WTC11 (cell line): ENCODE measurements around the gene DISC1.
"Not testable (repeated sequence)": the region's sequence is repeated elsewhere in the genome, so short reads cannot be mapped to it uniquely, and the experiment has no call there.

ENCODE experiments used
- CREB1 ChIP-seq: sonication (generic); formaldehyde crosslinking; IDR thresholded peaks from 2 replicates; pipeline ENCODE4 v1.8.0; 2023; ENCODE audit warnings: mild to moderate bottlenecking, missing genetic modification reagents
- ESRRA ChIP-seq: sonication (generic); formaldehyde crosslinking; IDR thresholded peaks from 2 replicates; pipeline ENCODE4 v1.8.1; 2022; ENCODE audit warnings: mild to moderate bottlenecking, missing genetic modification reagents, borderline replicate concordance
- ETV6 ChIP-seq: sonication (generic); formaldehyde crosslinking; IDR thresholded peaks from 2 replicates; pipeline ENCODE4 v1.8.1; 2022; ENCODE audit warnings: mild to moderate bottlenecking, missing genetic modification reagents
- MYBL2 ChIP-seq: sonication (generic); formaldehyde crosslinking; IDR thresholded peaks from 2 replicates; pipeline ENCODE4 v1.8.1; 2023; ENCODE audit warnings: mild to moderate bottlenecking, moderate library complexity, missing genetic modification reagents
- RELA ChIP-seq: sonication (generic); formaldehyde crosslinking; IDR thresholded peaks from 2 replicates; pipeline ENCODE4 v1.8.1; 2022; ENCODE audit warnings: missing genetic modification reagents, mild to moderate bottlenecking, borderline replicate concordance
- TF ChIP-seq, protein P1 (sequence below): fragments of 200-600 bp; IDR thresholded peaks from 2 replicates; pipeline ENCODE4 v1.8.0; 2022; ENCODE audit warnings: antibody characterized with exemption
- TF ChIP-seq, protein P2 (sequence below): sonication (generic); formaldehyde crosslinking; IDR thresholded peaks from 2 replicates; pipeline ENCODE4 v1.8.1; 2022; ENCODE audit warnings: mild to moderate bottlenecking, missing genetic modification reagents, moderate library complexity, borderline replicate concordance
- TF ChIP-seq, protein P3 (sequence below): sonication (generic); formaldehyde crosslinking; IDR thresholded peaks from 2 replicates; pipeline ENCODE4 v1.8.0; 2022; ENCODE audit warnings: mild to moderate bottlenecking, missing genetic modification reagents
- TF ChIP-seq, protein P4 (sequence below): sonication (generic); formaldehyde crosslinking; conservative IDR thresholded peaks from 2 replicates; pipeline ENCODE4 v1.8.1; 2023; ENCODE audit warnings: mild to moderate bottlenecking, low read depth, missing genetic modification reagents, moderate library complexity
- TF ChIP-seq, protein P5 (sequence below): sonication (generic); formaldehyde crosslinking; IDR thresholded peaks from 2 replicates; pipeline ENCODE4 v1.8.1; 2022; ENCODE audit warnings: low read depth, mild to moderate bottlenecking, moderate library complexity, missing genetic modification reagents, borderline replicate concordance
- TF ChIP-seq, protein P6 (sequence below): sonication (generic); formaldehyde crosslinking; IDR thresholded peaks from 2 replicates; pipeline ENCODE4 v1.8.1; 2023; ENCODE audit warnings: mild to moderate bottlenecking, missing genetic modification reagents, moderate library complexity

DNA sequence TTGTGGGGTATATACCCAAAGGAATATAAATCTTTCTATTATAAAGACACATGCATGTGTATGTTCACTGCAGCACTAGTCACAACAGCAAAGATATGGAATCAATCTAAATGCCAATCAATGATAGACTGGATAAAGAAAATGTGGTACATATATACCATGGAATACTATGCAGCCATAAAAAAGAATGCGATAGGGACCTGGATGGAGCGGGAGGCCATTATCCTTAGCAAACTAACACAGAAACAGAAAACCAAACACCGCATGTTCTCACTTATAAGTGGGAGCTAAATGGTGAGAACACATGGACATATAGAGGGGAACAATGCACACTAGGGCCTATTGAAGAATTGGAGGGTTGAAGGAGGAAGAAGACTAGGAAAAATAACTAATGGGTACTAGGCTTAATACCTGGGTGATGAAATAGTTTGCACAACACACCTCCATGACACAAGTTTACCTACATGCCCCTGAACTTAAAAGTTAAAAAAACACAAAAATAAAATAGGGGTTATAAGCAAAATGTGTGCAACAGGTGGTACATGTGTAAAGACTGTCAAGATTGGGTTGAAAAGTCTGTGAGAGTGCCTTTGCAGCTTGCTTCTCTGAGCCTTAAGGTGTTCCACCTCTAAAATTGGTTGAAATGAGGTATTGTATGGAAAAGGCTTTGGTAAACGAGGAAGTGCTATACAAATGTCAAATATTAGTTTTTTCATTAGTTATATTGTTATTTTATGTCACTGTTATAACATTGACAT lies 43.5 kb downstream of the DISC1 start:
- TF ChIP-seq, protein P1, sequence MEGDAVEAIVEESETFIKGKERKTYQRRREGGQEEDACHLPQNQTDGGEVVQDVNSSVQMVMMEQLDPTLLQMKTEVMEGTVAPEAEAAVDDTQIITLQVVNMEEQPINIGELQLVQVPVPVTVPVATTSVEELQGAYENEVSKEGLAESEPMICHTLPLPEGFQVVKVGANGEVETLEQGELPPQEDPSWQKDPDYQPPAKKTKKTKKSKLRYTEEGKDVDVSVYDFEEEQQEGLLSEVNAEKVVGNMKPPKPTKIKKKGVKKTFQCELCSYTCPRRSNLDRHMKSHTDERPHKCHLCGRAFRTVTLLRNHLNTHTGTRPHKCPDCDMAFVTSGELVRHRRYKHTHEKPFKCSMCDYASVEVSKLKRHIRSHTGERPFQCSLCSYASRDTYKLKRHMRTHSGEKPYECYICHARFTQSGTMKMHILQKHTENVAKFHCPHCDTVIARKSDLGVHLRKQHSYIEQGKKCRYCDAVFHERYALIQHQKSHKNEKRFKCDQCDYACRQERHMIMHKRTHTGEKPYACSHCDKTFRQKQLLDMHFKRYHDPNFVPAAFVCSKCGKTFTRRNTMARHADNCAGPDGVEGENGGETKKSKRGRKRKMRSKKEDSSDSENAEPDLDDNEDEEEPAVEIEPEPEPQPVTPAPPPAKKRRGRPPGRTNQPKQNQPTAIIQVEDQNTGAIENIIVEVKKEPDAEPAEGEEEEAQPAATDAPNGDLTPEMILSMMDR = not testable (repeated sequence)
- TF ChIP-seq RELA; CREB1; ETV6 (CRISPR knock-in tag); MYBL2 (CRISPR knock-in tag); ESRRA (CRISPR knock-in tag): not testable (repeated sequence)
- TF ChIP-seq, protein P2, sequence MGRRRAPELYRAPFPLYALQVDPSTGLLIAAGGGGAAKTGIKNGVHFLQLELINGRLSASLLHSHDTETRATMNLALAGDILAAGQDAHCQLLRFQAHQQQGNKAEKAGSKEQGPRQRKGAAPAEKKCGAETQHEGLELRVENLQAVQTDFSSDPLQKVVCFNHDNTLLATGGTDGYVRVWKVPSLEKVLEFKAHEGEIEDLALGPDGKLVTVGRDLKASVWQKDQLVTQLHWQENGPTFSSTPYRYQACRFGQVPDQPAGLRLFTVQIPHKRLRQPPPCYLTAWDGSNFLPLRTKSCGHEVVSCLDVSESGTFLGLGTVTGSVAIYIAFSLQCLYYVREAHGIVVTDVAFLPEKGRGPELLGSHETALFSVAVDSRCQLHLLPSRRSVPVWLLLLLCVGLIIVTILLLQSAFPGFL (CRISPR knock-in tag) = not testable (repeated sequence)
- TF ChIP-seq, protein P3, sequence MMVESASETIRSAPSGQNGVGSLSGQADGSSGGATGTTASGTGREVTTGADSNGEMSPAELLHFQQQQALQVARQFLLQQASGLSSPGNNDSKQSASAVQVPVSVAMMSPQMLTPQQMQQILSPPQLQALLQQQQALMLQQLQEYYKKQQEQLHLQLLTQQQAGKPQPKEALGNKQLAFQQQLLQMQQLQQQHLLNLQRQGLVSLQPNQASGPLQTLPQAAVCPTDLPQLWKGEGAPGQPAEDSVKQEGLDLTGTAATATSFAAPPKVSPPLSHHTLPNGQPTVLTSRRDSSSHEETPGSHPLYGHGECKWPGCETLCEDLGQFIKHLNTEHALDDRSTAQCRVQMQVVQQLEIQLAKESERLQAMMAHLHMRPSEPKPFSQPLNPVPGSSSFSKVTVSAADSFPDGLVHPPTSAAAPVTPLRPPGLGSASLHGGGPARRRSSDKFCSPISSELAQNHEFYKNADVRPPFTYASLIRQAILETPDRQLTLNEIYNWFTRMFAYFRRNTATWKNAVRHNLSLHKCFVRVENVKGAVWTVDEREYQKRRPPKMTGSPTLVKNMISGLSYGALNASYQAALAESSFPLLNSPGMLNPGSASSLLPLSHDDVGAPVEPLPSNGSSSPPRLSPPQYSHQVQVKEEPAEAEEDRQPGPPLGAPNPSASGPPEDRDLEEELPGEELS = not testable (repeated sequence)
- TF ChIP-seq, protein P4, sequence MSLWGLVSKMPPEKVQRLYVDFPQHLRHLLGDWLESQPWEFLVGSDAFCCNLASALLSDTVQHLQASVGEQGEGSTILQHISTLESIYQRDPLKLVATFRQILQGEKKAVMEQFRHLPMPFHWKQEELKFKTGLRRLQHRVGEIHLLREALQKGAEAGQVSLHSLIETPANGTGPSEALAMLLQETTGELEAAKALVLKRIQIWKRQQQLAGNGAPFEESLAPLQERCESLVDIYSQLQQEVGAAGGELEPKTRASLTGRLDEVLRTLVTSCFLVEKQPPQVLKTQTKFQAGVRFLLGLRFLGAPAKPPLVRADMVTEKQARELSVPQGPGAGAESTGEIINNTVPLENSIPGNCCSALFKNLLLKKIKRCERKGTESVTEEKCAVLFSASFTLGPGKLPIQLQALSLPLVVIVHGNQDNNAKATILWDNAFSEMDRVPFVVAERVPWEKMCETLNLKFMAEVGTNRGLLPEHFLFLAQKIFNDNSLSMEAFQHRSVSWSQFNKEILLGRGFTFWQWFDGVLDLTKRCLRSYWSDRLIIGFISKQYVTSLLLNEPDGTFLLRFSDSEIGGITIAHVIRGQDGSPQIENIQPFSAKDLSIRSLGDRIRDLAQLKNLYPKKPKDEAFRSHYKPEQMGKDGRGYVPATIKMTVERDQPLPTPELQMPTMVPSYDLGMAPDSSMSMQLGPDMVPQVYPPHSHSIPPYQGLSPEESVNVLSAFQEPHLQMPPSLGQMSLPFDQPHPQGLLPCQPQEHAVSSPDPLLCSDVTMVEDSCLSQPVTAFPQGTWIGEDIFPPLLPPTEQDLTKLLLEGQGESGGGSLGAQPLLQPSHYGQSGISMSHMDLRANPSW (CRISPR knock-in tag) = not testable (repeated sequence)
- TF ChIP-seq, protein P5, sequence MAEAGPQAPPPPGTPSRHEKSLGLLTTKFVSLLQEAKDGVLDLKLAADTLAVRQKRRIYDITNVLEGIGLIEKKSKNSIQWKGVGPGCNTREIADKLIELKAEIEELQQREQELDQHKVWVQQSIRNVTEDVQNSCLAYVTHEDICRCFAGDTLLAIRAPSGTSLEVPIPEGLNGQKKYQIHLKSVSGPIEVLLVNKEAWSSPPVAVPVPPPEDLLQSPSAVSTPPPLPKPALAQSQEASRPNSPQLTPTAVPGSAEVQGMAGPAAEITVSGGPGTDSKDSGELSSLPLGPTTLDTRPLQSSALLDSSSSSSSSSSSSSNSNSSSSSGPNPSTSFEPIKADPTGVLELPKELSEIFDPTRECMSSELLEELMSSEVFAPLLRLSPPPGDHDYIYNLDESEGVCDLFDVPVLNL (CRISPR knock-in tag) = not testable (repeated sequence)
- TF ChIP-seq, protein P6, sequence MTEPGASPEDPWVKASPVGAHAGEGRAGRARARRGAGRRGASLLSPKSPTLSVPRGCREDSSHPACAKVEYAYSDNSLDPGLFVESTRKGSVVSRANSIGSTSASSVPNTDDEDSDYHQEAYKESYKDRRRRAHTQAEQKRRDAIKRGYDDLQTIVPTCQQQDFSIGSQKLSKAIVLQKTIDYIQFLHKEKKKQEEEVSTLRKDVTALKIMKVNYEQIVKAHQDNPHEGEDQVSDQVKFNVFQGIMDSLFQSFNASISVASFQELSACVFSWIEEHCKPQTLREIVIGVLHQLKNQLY (CRISPR knock-in tag) = not testable (repeated sequence)
